ENCODE data around the gene RNF38.

DNA sequence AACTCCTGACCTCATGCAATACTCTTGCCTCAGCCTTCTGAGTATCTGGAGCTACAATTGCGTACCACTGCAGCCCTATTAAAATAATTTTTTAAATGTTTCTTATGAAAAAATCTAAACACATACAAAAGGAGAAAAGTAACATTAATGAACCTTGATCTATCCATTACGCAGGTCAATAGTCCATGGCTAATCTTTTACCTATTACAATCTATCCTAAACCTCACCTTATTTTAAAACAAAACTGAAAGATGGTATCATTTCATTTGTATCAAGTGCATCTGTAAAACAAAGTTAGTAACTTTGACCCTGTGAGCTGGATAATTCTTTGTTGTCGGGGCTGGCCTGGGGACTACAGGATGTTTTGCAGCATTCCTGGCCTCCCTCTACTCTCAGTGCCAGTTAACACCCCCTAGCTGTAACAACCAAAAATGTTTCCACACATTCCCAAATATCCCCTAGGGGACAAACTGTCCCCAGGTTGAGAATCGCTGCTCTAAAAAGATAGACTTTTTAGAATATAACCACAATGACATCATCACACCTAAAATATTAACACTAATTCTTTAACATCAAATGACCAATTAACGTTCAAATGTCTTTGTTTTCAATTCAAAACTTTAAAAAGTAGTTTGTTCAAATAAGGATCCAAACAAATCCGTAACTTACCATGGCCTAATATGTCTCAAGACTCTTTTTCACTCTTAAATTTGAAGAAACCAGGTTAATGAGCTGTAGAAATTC is 54.8 kb downstream of the RNF38 start:
- TF ChIP-seq POLR2A (IDR thresholded peaks at IDR 0.05; ENCODE audit: low read depth, low read length) (no peak), TAF1 (IDR thresholded peaks at IDR 0.05; ENCODE audit: borderline replicate concordance, low read depth, low read length) (no peak)

Data from GM12892 (cell line).